HG03280 (cell line): ENCODE data around the gene CENPP.

Experiments
- ATAC-seq: cut with Tn5 transposase; IDR thresholded peaks from one replicate; pipeline ENCODE4 v1.9.1; 2021; ENCODE audit warnings: mild to moderate bottlenecking, moderate library complexity; ENCODE audit not compliant: unreplicated experiment

CENPP gene

GRCh38 chr9:92422611-92423338, 97.0 kb downstream of the CENPP start:
- ATAC-seq: no peak

- ATAC-seq: no peak
Observed at GRCh38 chr9:92423612-92424011, 97.9 kb downstream of the CENPP start.

GRCh38 chr9:92424340-92424739, 98.6 kb downstream of the CENPP start, which contains the start of gene OMD:
Gene OMD (minus strand): TSS chr9:92424471. CDS start chr9:92417558, 6,913 bp downstream.
- ATAC-seq: no peak

- no peak for ATAC-seq
Observed at GRCh38 chr9:92425474-92425873, 99.7 kb downstream of the CENPP start.

GRCh38 chr9:92426501-92427145, 100.9 kb downstream of the CENPP start:
- ATAC-seq: no peak

GRCh38 chr9:92429836-92430235, 104.1 kb downstream of the CENPP start:
- no peak for ATAC-seq

- no peak for ATAC-seq
Observed at GRCh38 chr9:92432350-92432749, 106.6 kb downstream of the CENPP start.

GRCh38 chr9:92432972-92433548, 107.3 kb downstream of the CENPP start:
- no peak for ATAC-seq

- no peak for ATAC-seq
Observed at GRCh38 chr9:92435263-92435662, 109.5 kb downstream of the CENPP start.

- ATAC-seq: no peak
Observed at GRCh38 chr9:92438900-92439526, 113.3 kb downstream of the CENPP start.

- ATAC-seq: no peak
Observed at GRCh38 chr9:92439921-92440750, 114.4 kb downstream of the CENPP start.

- no peak for ATAC-seq
Observed at GRCh38 chr9:92440751-92441046, 114.9 kb downstream of the CENPP start.

GRCh38 chr9:92444841-92445240, 119.1 kb downstream of the CENPP start:
- no peak for ATAC-seq

GRCh38 chr9:92446536-92446935, 120.8 kb downstream of the CENPP start:
- no peak for ATAC-seq

GRCh38 chr9:92455217-92455616, 129.5 kb downstream of the CENPP start:
- ATAC-seq: no peak

GRCh38 chr9:92457576-92457975, 131.8 kb downstream of the CENPP start:
- no peak for ATAC-seq

GRCh38 chr9:92463387-92463786, 137.6 kb downstream of the CENPP start:
- no peak for ATAC-seq

- ATAC-seq: no peak
Observed at GRCh38 chr9:92463984-92464383, 138.2 kb downstream of the CENPP start.

GRCh38 chr9:92467041-92467440, 141.3 kb downstream of the CENPP start:
- ATAC-seq: no peak

- ATAC-seq: no peak
Observed at GRCh38 chr9:92467511-92467910, 141.8 kb downstream of the CENPP start.

GRCh38 chr9:92468206-92468605, 142.5 kb downstream of the CENPP start:
- ATAC-seq: no peak
